ENCODE measurements around the gene SSH2. TPM values are rescaled to one million over a fixed set of nuclear protein-coding genes. Genes with fewer than 3 reads are reported as not detected.

Gene SSH2
- total RNA-seq, 1 donor from 2014 or later: 42.8 TPM

GRCh38 chr17:29847527-29848400 lies 82.3 kb downstream of the SSH2 start:
- Mint-ChIP-seq H3K36me3 (ENCODE audit: low read depth) (peaks cover 5% of the 10 kb centered on the region), H3K9me3 (no peaks in the 10 kb centered on the region), H3K4me1 (peaks cover 5% of the 10 kb centered on the region), H3K4me3 (no peak overlapping the region), H3K27ac (no peak overlapping the region), H3K27me3 (no peaks in the 10 kb centered on the region)
- intact Hi-C loops (cut with micrococcal nuclease): no loop called here
- DNase-seq: no peak

GRCh38 chr17:29847118-29847517 lies 82.9 kb downstream of the SSH2 start:
- Mint-ChIP-seq H3K27me3 (no peaks in the 10 kb centered on the region), H3K9me3 (no peaks in the 10 kb centered on the region), H3K4me3 (no peak overlapping the region), H3K4me1 (peaks cover 5% of the 10 kb centered on the region), H3K27ac (no peak overlapping the region), H3K36me3 (ENCODE audit: low read depth) (peaks cover 5% of the 10 kb centered on the region)
- no peak for DNase-seq
- intact Hi-C loops (cut with micrococcal nuclease): no loop called here

- H3K9me3 Mint-ChIP-seq: no peaks in the 10 kb centered on the region
- DNase-seq: no peak
- peaks cover 5% of the 10 kb centered on the region for H3K4me1 Mint-ChIP-seq
- no peaks in the 10 kb centered on the region for H3K27me3 Mint-ChIP-seq
- H3K27ac Mint-ChIP-seq: no peak overlapping the region
- H3K36me3 Mint-ChIP-seq (ENCODE audit: low read depth): peaks cover 5% of the 10 kb centered on the region
- intact Hi-C loops (cut with micrococcal nuclease): no loop called here
- no peak overlapping the region for H3K4me3 Mint-ChIP-seq
These were observed 83.7 kb downstream of the SSH2 start for GRCh38 chr17:29846298-29846697.

DNA sequence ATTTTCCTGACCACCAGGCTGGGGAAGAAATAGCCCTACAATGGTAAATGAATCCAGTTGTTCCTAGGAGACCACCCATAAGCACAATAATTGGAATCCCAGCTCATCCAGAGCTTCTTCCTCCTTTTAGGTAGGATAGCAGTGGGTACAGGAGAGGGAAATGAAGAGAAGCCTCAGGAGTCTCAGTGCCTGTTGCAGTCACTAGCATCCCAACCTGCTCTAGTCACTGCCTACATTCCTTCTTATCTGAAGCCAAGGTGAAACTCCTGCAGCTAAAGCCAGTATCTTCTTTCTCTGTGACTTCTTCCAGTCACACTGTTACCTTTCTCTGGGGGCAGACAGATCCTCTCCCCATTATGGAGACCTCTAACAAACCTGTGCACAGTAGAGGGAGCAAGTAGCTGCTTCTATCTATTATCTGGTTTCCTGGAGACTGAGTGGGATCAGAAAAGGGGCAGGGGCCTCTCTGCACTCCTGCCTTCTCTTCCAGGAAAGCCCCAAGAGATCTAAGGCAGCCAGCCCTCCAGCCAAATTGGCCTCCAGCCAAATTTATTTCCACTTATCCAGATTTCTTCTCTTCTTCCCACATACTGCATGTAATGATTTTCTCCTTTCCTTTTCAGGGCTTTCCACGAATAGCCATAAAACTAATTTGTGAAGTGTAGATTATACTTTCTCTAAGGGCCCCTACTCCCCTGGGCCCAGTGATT lies 85.5 kb downstream of the SSH2 start:
- Mint-ChIP-seq H3K27ac (no peak overlapping the region), H3K9me3 (no peaks in the 10 kb centered on the region), H3K36me3 (ENCODE audit: low read depth) (peaks cover 5% of the 10 kb centered on the region), H3K4me3 (no peak overlapping the region), H3K4me1 (peaks cover 5% of the 10 kb centered on the region), H3K27me3 (no peaks in the 10 kb centered on the region)
- no peak for DNase-seq
- intact Hi-C loops (cut with micrococcal nuclease): no loop called here

- Mint-ChIP-seq H3K27ac (no peak overlapping the region), H3K9me3 (no peaks in the 10 kb centered on the region), H3K36me3 (ENCODE audit: low read depth) (peaks cover 1% of the 10 kb centered on the region), H3K4me1 (peaks cover 5% of the 10 kb centered on the region), H3K27me3 (no peaks in the 10 kb centered on the region), H3K4me3 (no peak overlapping the region)
- intact Hi-C loops (cut with micrococcal nuclease): no loop called here
- DNase-seq: no peak
These were observed 89.1 kb downstream of the SSH2 start for GRCh38 chr17:29840884-29841283.

GRCh38 chr17:29839656-29840055 lies 90.4 kb downstream of the SSH2 start:
- intact Hi-C loops (cut with micrococcal nuclease): no loop called here
- Mint-ChIP-seq H3K27me3 (no peaks in the 10 kb centered on the region), H3K4me3 (no peak overlapping the region), H3K27ac (no peak overlapping the region), H3K4me1 (peaks cover 3% of the 10 kb centered on the region), H3K36me3 (ENCODE audit: low read depth) (peaks cover 1% of the 10 kb centered on the region), H3K9me3 (no peaks in the 10 kb centered on the region)
- no peak for DNase-seq

DNA sequence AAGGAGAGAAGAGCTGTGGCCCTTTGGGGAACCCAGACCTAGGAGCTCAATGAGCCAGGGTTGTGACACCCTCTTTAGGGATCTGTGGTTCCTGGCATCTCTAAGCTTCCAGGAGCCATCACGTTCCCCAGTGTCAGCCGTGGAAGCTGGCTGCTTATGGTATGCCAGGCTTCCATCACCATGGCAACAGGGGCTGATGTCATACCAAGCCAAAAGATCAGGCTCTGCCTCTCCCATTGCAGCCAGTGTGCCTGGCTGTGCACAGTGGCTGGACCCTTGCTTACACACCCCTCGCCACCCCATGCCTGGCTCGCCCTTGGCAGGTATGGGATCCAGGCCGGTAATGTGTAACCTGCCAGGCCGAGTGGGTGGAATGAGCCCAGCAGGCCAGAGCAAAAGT lies 91.1 kb downstream of the SSH2 start:
- DNase-seq: no peak
- Mint-ChIP-seq H3K27me3 (no peaks in the 10 kb centered on the region), H3K4me3 (no peak overlapping the region), H3K9me3 (no peaks in the 10 kb centered on the region), H3K27ac (no peak overlapping the region), H3K36me3 (ENCODE audit: low read depth) (peaks cover 1% of the 10 kb centered on the region), H3K4me1 (no peaks in the 10 kb centered on the region)
- intact Hi-C loops (cut with micrococcal nuclease): no loop called here

- no peak for DNase-seq
- intact Hi-C loops (cut with micrococcal nuclease): no loop called here
- H3K9me3 Mint-ChIP-seq: peaks cover 4% of the 10 kb centered on the region
- H3K27me3 Mint-ChIP-seq: no peaks in the 10 kb centered on the region
- H3K36me3 Mint-ChIP-seq (ENCODE audit: low read depth): peaks cover 2% of the 10 kb centered on the region
- no peak overlapping the region for H3K27ac Mint-ChIP-seq
- no peak overlapping the region for H3K4me3 Mint-ChIP-seq
- H3K4me1 Mint-ChIP-seq: peaks cover 2% of the 10 kb centered on the region
These were observed 92.5 kb downstream of the SSH2 start for GRCh38 chr17:29837531-29837930.

- Mint-ChIP-seq H3K36me3 (ENCODE audit: low read depth) (peaks cover 2% of the 10 kb centered on the region), H3K4me1 (peaks cover 3% of the 10 kb centered on the region), H3K9me3 (peaks cover 4% of the 10 kb centered on the region), H3K4me3 (no peak overlapping the region), H3K27me3 (no peaks in the 10 kb centered on the region), H3K27ac (no peak overlapping the region)
- DNase-seq: no peak
- intact Hi-C loops (cut with micrococcal nuclease): no loop called here
These were observed 93.4 kb downstream of the SSH2 start for GRCh38 chr17:29836643-29837042.

DNA sequence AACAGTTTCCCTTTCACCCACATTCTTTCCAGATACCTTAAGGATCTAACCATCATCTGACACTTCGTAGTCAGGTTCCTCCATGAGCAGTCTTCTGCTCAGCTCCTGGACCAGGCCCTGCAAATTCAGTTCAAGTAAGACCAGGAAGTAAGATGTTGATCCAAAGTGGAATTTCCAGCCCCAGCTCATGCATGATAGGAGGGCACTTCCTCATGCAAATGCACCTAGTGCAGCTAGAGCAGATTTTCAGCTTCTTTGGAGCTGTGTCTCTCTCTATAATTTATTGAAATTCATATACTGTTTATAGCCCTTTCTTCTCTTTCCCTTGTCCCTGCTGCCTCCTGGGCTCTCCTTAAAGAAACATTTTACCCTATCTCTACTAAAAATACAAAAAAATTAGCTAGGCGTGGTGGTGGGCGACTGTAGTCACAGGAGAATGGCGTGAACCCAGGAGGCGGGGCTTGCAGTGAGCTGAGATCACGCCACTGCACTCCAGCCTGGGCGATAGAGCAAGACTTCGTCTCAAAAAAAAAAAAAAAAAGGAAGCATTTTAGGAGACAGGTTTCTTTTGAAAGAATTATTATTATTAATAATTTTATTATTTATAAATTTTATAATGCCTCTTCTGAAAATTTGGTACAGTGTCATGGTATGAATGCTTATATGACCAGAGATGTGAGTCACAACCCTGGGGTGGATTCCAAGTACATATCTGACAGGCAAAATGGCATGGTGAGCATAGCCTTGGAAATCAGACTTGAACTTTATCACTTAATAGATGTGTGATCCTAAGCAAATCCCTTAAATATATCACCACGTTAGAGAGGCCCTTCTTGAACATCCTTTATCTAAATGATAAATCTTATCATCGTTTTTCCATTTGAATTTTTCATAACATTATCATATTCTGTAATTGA lies 94.3 kb downstream of the SSH2 start:
- no peak for DNase-seq
- H3K27ac Mint-ChIP-seq: no peak overlapping the region
- intact Hi-C loops (cut with micrococcal nuclease): no loop called here
- peaks cover 2% of the 10 kb centered on the region for H3K36me3 Mint-ChIP-seq (ENCODE audit: low read depth)
- H3K27me3 Mint-ChIP-seq: no peaks in the 10 kb centered on the region
- H3K4me1 Mint-ChIP-seq: peaks cover 3% of the 10 kb centered on the region
- H3K4me3 Mint-ChIP-seq: no peak overlapping the region
- peaks cover 4% of the 10 kb centered on the region for H3K9me3 Mint-ChIP-seq

DNA sequence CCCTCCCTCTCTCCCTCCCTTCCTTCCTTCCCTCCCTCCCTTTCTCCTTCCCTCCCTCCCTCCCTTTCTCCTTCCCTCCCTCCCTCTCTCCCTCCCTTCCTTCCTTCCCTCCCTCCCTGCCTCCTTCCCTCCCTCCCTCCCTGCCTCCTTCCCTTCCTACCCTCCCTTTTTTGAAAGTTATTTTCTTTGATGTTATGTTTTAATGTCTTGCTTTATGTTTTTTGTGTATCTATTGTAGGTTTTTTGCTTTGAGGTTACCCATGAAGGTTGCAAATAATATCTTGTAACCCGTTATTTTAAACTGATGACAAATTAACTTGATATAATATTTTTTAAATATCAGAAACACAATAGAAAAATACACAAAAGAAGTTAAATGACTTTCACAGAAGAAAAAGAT lies 96.2 kb downstream of the SSH2 start:
- Mint-ChIP-seq H3K9me3 (peaks cover 4% of the 10 kb centered on the region), H3K27me3 (no peaks in the 10 kb centered on the region), H3K4me1 (peaks cover 10% of the 10 kb centered on the region), H3K4me3 (no peak overlapping the region), H3K27ac (no peak overlapping the region), H3K36me3 (ENCODE audit: low read depth) (peaks cover 2% of the 10 kb centered on the region)
- DNase-seq: no peak
- intact Hi-C loops (cut with micrococcal nuclease): no loop called here

DNA sequence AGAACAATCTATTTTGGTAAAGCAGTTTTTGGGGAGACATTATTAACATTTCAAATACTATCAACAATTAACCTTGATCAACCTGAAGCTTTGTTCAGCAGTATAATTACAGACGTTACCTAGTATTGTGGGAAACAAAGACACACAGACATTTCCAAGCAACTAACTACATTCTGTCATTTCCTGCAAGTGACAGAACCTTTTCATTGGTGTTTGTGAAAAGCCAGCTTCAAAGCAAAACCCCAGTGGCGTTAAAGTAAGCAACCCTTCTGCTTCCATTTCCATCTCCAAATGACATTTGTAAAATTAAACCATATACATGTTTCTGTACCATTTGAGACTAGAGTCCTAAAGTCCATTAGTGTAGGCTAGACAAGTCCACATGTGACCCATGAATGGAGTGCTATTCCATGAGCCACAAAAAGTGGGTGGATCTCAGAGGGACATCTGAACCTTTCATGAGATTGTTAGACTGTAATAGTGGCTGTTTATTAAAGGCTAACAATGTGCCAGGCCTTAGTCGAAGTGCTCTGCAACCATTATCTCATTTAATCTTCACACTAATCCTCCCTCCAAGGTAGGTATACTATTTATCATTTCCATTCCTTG lies 101.2 kb downstream of the SSH2 start:
- no peak overlapping the region for H3K4me3 Mint-ChIP-seq
- H3K27me3 Mint-ChIP-seq: no peaks in the 10 kb centered on the region
- H3K9me3 Mint-ChIP-seq: peaks cover 4% of the 10 kb centered on the region
- no peak overlapping the region for H3K27ac Mint-ChIP-seq
- peak; percentile 57 for DNase-seq
- H3K4me1 Mint-ChIP-seq: peaks cover 16% of the 10 kb centered on the region
- H3K36me3 Mint-ChIP-seq (ENCODE audit: low read depth): peaks cover 2% of the 10 kb centered on the region
- intact Hi-C loops (cut with micrococcal nuclease): no loop called here

GRCh38 chr17:29827179-29827578 lies 102.8 kb downstream of the SSH2 start:
- no peak overlapping the region for H3K27ac Mint-ChIP-seq
- no peaks in the 10 kb centered on the region for H3K9me3 Mint-ChIP-seq
- no peak for DNase-seq
- H3K4me1 Mint-ChIP-seq: peaks cover 13% of the 10 kb centered on the region
- no peaks in the 10 kb centered on the region for H3K27me3 Mint-ChIP-seq
- no peak overlapping the region for H3K4me3 Mint-ChIP-seq
- H3K36me3 Mint-ChIP-seq (ENCODE audit: low read depth): no peaks in the 10 kb centered on the region
- intact Hi-C loops (cut with micrococcal nuclease): no loop called here
